IPS-20b (cell line): ENCODE data around the gene BRCA1.
"Not testable (repeated sequence)": the region's sequence is repeated elsewhere in the genome, so short reads cannot be mapped to it uniquely, and the experiment has no call there.

Experiments
- H3K27ac ChIP-seq: one replicate; pipeline ENCODE4 v1.5.1; 2013; ENCODE audit warnings: low read length
- H3K27me3 ChIP-seq: 2 replicates; pipeline ENCODE4 v1.6.1; 2013; ENCODE audit warnings: mild to moderate bottlenecking, low read length, inconsistent platforms; ENCODE audit not compliant: insufficient read depth
- H3K36me3 ChIP-seq: 2 replicates; pipeline ENCODE4 v1.6.1; 2013; ENCODE audit warnings: low read depth, mild to moderate bottlenecking, inconsistent platforms, low read length, moderate library complexity; ENCODE audit not compliant: insufficient read depth
- H3K4me1 ChIP-seq: 2 replicates; pipeline ENCODE4 v1.6.1; 2013; ENCODE audit warnings: mild to moderate bottlenecking, control low read depth, inconsistent platforms, low read length, moderate library complexity; ENCODE audit not compliant: insufficient read depth
- H3K4me3 ChIP-seq: 2 replicates; pipeline ENCODE4 v1.5.1; 2013; ENCODE audit warnings: mild to moderate bottlenecking, low read length, inconsistent platforms
- H3K9ac ChIP-seq: 2 replicates; pipeline ENCODE4 v1.6.1; 2013; ENCODE audit warnings: low read depth, mild to moderate bottlenecking, inconsistent platforms, low read length, moderate library complexity
- H3K9me3 ChIP-seq: 2 replicates; pipeline ENCODE4 v1.6.1; 2013; ENCODE audit warnings: mild to moderate bottlenecking, low read depth, low read length, inconsistent platforms; ENCODE audit not compliant: insufficient read depth

Gene BRCA1

DNA sequence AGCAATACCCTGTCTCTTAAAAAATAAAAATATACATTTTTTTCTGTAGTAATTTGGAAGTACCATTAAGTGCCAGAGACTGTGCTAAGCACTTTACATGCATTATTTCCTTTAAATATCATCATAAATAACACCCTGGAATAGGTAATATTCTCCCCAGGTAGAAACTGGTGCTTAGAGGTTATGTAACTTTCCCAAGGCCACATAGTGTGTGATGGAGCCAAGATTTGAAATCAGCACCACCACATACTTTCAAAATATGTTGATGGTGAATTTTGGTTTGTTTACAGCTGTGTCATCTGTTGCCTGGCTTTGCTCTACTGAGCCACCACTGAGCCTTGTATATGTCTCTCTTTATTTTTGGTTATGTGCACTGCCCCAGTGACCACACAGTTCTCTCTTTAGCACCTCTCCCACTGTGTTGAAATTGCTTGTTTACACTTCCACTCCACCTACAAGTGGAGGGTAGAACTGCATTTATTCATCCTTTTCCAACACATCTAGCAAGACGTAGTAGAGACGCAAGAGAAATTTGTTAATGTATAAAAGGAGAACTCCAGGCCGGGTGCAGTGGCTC, 26.8 kb upstream of the BRCA1 start:
- Histone ChIP-seq H3K27ac (no peak overlapping the region), H3K4me3 (no peak overlapping the region), H3K9me3 (no peaks in the 10 kb centered on the region), H3K4me1 (no peaks in the 10 kb centered on the region), H3K27me3 (no peaks in the 10 kb centered on the region), H3K36me3 (no peaks in the 10 kb centered on the region), H3K9ac (no peak overlapping the region)

DNA sequence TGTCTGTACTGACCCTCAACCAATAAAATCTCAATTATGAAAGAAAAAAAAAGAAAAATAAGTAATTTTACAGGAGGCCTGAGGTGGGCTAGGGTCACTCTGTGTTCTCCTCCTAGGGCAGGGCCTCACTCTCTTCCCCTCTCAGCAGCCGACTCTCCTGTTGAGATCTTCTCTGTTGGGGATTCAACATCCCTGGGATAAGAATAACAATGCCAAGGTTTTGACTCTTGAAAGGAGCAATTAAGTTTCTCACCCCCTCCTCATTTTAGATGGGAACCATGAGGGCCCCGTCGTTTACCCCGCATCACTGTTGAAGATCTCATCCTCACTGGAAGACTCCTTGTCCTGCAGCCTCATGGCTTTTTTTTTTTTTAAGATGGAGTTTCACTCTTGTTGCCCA, 21.5 kb upstream of the BRCA1 start:
- Histone ChIP-seq H3K4me1 (no peaks in the 10 kb centered on the region), H3K4me3 (no peak overlapping the region), H3K27ac (no peak overlapping the region), H3K9me3 (no peaks in the 10 kb centered on the region), H3K27me3 (no peaks in the 10 kb centered on the region), H3K36me3 (peaks cover 4% of the 10 kb centered on the region; the same call in 1 of the 2 replicates), H3K9ac (no peak overlapping the region)

DNA sequence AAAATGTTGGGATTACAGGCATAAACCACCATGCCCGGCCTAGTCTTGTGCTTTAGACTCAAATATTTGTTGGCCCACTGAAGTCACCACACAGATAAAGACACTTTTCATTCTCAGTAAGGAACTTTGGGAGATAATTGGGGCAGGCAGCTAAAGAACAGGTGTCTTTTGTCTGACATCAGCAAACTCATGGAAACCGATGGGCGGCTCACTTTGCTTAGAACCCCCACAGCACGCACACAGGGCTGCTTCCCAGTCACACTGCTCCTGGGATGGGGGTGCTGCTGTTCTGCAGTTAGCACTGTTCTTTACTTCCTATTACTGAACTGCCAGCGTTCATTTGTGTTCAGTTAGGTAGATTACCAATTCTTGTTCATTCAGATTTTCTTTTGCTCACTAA, 18.0 kb upstream of the BRCA1 start:
- Histone ChIP-seq H3K9me3 (no peaks in the 10 kb centered on the region), H3K4me1 (no peaks in the 10 kb centered on the region), H3K27me3 (no peaks in the 10 kb centered on the region), H3K9ac (no peak overlapping the region), H3K27ac (no peak overlapping the region), H3K36me3 (peaks cover 4% of the 10 kb centered on the region; the same call in 1 of the 2 replicates), H3K4me3 (no peak overlapping the region)

- H3K4me1 ChIP-seq, result no peaks in the 10 kb centered on the region
- H3K4me3 ChIP-seq, result no peak overlapping the region
- H3K27me3 ChIP-seq, result no peaks in the 10 kb centered on the region
- H3K9ac ChIP-seq, result no peak overlapping the region
- H3K36me3 ChIP-seq, result peaks cover 4% of the 10 kb centered on the region; the same call in 1 of the 2 replicates
- H3K9me3 ChIP-seq, result no peaks in the 10 kb centered on the region
- no peak overlapping the region for H3K27ac ChIP-seq
Measured at GRCh38 chr17:43142153-43142552, 17.0 kb upstream of the BRCA1 start.

- Histone ChIP-seq H3K9me3 (no peaks in the 10 kb centered on the region), H3K4me1 (no peaks in the 10 kb centered on the region), H3K36me3 (peaks cover 4% of the 10 kb centered on the region; the same call in 1 of the 2 replicates), H3K4me3 (no peak overlapping the region), H3K27ac (no peak overlapping the region), H3K27me3 (no peaks in the 10 kb centered on the region), H3K9ac (no peak overlapping the region)
Measured at GRCh38 chr17:43140396-43141332, 15.5 kb upstream of the BRCA1 start.

- H3K27ac ChIP-seq, H3K9ac ChIP-seq: not testable (repeated sequence)
Measured at GRCh38 chr17:43138531-43138930, 13.4 kb upstream of the BRCA1 start.

GRCh38 chr17:43136574-43136973, 11.4 kb upstream of the BRCA1 start:
- not testable (repeated sequence) for H3K9me3 ChIP-seq, H3K4me1 ChIP-seq, H3K27me3 ChIP-seq, H3K4me3 ChIP-seq, H3K27ac ChIP-seq, H3K9ac ChIP-seq
- peaks cover 28% of the 10 kb centered on the region for H3K36me3 ChIP-seq

More at GRCh38 chr17:43138531-43138930, 13.4 kb upstream of the BRCA1 start:
- not testable (repeated sequence) for H3K9me3 ChIP-seq, H3K27me3 ChIP-seq, H3K4me1 ChIP-seq, H3K4me3 ChIP-seq
- H3K36me3 ChIP-seq, result peaks cover 24% of the 10 kb centered on the region

- no peak overlapping the region for H3K27ac ChIP-seq
- H3K36me3 ChIP-seq, result peaks cover 34% of the 10 kb centered on the region
- no peaks in the 10 kb centered on the region for H3K27me3 ChIP-seq
- no peaks in the 10 kb centered on the region; the same call in 1 of the 2 replicates for H3K9me3 ChIP-seq
- no peaks in the 10 kb centered on the region for H3K4me1 ChIP-seq
- H3K9ac ChIP-seq, result no peak overlapping the region
- no peak overlapping the region for H3K4me3 ChIP-seq
Measured at GRCh38 chr17:43135454-43135819, 10.3 kb upstream of the BRCA1 start.

GRCh38 chr17:43134774-43135453, 9.8 kb upstream of the BRCA1 start:
- Histone ChIP-seq H3K36me3 (peaks cover 34% of the 10 kb centered on the region), H3K9ac (no peak overlapping the region), H3K4me3 (no peak overlapping the region), H3K27me3 (no peaks in the 10 kb centered on the region), H3K27ac (no peak overlapping the region), H3K9me3 (no peaks in the 10 kb centered on the region; the same call in 1 of the 2 replicates), H3K4me1 (no peaks in the 10 kb centered on the region)

- not testable (repeated sequence) for H3K4me3 ChIP-seq, H3K9me3 ChIP-seq, H3K9ac ChIP-seq, H3K4me1 ChIP-seq, H3K27me3 ChIP-seq, H3K27ac ChIP-seq
- peaks cover 43% of the 10 kb centered on the region for H3K36me3 ChIP-seq
Measured at GRCh38 chr17:43133439-43133838, 8.3 kb upstream of the BRCA1 start.

DNA sequence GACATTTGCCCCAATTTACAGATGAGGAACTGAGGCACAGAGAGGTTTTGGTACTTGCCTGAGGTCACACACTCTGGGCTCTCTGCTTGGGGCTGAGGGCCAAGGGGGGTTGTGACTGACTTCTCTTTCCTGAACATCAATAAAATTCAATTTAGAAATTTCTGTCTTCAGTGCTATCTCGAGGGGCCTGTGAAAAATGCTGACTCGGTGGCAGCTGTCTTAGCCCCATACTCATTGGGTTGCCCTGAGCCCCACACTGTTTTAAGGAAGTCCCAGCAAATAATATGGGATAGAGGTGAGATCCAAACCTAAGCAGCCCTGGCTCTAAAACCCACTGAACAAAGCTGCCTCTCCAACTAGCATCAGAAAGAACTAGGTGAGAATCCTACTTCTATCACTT, 7.0 kb upstream of the BRCA1 start:
- Histone ChIP-seq H3K4me1 (no peaks in the 10 kb centered on the region), H3K27me3 (no peaks in the 10 kb centered on the region), H3K9ac (no peak overlapping the region), H3K9me3 (no peaks in the 10 kb centered on the region; the same call in 1 of the 2 replicates), H3K36me3 (peaks cover 48% of the 10 kb centered on the region), H3K27ac (no peak overlapping the region), H3K4me3 (no peak overlapping the region)

DNA sequence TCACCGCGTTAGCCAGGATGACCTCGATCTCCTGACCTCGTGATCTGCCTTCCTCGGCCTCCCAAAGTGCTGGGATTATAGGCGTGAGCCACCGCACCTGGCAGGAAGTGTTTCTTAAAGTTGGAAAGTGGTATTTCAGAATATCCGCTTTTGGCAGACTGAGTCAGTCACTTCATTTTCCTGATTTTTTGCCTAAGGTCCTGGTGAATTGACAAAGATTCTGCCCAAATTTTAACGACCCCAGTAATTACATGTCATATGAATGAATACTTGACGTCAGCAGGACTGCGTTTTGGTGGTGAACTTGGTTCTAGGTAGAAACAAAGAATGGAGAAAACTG, 4.5 kb upstream of the BRCA1 start:
- Histone ChIP-seq H3K9me3 (no peaks in the 10 kb centered on the region), H3K9ac (no peak overlapping the region), H3K4me3 (no peak overlapping the region), H3K4me1 (no peaks in the 10 kb centered on the region), H3K27ac (no peak overlapping the region), H3K27me3 (no peaks in the 10 kb centered on the region), H3K36me3 (peaks cover 39% of the 10 kb centered on the region)
